SU-DHL-6 (cell line): ENCODE data around the gene EYS.

Source experiments
- EZH2phosphoT487 ChIP-seq: fragments of 200-600 bp; sonication (generic), shearing (Covaris generic); conservative IDR thresholded peaks from 2 replicates; pipeline ENCODE4 v1.6.1; 2018; ENCODE audit warnings: mild to moderate bottlenecking, antibody characterized with exemption, low read length, moderate library complexity, mixed read lengths
- TF ChIP-seq, protein P1 (sequence below): fragments of 200-600 bp; sonication (generic); IDR thresholded peaks from one replicate; pipeline ENCODE4 v1.5.1; 2017; ENCODE audit warnings: antibody characterized with exemption, mild to moderate bottlenecking, low read length, moderate library complexity; ENCODE audit not compliant: insufficient read depth, poor library complexity, severe bottlenecking

DNA sequence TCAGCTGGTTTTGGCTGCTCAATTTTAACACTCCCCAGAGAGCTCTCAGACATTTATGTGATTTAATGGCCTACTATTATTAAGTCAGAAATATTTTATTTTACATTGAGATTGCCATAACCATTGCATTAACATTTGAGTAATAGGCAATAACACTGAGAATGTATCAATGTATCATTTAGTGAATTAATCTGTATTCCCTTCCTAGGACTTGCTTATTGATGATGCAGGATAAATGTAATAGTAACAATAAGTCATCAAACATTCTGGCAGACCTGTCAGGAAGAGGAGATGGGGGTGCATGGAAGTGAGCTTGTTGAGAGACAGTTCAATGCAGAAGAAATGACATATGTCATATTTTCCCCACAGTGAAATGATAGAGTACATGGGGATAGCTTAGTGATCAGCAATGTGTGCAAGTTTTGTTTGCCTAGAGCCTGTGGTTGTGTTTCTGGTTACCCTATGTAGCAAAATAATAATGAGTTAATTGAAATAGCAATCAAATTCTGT is 458.9 kb downstream of the EYS start:
- TF ChIP-seq, protein P1, sequence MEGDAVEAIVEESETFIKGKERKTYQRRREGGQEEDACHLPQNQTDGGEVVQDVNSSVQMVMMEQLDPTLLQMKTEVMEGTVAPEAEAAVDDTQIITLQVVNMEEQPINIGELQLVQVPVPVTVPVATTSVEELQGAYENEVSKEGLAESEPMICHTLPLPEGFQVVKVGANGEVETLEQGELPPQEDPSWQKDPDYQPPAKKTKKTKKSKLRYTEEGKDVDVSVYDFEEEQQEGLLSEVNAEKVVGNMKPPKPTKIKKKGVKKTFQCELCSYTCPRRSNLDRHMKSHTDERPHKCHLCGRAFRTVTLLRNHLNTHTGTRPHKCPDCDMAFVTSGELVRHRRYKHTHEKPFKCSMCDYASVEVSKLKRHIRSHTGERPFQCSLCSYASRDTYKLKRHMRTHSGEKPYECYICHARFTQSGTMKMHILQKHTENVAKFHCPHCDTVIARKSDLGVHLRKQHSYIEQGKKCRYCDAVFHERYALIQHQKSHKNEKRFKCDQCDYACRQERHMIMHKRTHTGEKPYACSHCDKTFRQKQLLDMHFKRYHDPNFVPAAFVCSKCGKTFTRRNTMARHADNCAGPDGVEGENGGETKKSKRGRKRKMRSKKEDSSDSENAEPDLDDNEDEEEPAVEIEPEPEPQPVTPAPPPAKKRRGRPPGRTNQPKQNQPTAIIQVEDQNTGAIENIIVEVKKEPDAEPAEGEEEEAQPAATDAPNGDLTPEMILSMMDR: no peak
- TF ChIP-seq EZH2phosphoT487: no peak
